ENCODE results near the gene TNS3. TPM values are rescaled to one million over a fixed set of nuclear protein-coding genes. Genes with fewer than 3 reads are reported as not detected.

Gene TNS3
- 2.8 and 6.7 TPM in 2 replicates for total RNA-seq

DNA sequence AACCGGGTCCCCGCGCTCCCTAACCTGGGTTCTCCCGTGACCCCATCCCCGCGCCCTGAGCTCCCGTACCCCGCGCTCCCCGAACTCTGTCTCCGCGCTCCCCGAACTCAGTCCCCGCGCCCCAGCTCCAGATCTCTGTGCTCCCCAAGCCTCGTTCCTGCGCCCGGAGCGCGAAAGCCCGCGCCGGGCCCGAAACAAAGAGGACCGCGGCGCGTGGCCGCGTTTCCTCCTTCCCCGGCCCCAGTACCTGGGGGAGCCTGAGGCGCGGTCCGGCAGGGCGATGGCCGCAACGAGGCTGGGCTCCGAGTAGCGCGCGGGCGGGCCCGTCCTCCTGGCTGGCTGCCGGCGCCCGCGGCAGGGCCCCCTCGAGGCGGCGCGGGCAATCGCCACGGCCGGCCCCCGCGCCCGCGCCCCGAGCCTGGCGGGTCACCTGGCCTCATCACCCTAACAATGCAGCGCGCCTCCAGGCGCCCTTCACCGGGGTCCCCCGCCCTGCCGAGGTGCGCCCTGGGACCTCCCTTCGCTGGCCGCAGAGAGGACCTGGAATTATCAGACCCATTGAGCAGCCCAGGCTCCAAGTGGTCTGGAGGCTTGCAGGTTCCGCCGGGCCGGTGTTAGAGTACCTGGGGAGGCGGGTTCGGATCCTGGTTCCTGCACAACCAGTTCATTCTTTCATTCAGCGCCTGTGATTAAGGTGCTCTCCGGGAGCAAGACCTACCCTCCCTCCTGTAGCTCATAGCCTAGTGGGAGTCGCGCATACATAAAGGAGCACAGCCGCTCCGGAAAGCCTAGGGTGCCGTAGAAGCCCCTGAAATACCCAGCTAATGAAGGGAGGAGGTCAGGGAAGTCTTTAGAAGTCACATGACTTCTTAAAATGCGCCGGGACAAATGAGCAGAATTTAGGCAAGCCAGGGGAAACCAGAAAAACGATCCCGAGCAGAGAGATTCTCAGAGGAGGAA lies at the start of gene TNS3:
Gene TNS3 (minus strand): TSS at position 308 of the 960 bp plus-strand sequence. CDS start 142,475 bp downstream, outside the sequence.

